SK-N-SH (cell line): ENCODE measurements around the gene COMMD3.

Experiments used
- GATA2 ChIP-seq: sonication (generic); formaldehyde crosslinking; IDR thresholded peaks from 2 replicates; pipeline ENCODE4 v1.5.0; 2020; ENCODE audit warnings: mild to moderate bottlenecking, missing genetic modification reagents
- POLR2AphosphoS5 ChIP-seq: IDR thresholded peaks from 2 replicates; pipeline ENCODE4 v1.6.1; 2012; ENCODE audit warnings: low read depth, low read length
- SIN3A ChIP-seq: IDR thresholded peaks from 2 replicates; pipeline ENCODE4 v1.6.1; 2012; ENCODE audit warnings: low read depth, mild to moderate bottlenecking, low read length, moderate library complexity, borderline replicate concordance
- TF ChIP-seq, protein P1 (sequence below): IDR thresholded peaks from 2 replicates; pipeline ENCODE4 v1.4.0; 2012; ENCODE audit warnings: low read depth
- TF ChIP-seq, protein P2 (sequence below): fragments of 200-600 bp; sonication (generic); IDR thresholded peaks from 2 replicates; pipeline ENCODE4 v1.6.1; 2017; ENCODE audit warnings: antibody characterized with exemption, mild to moderate bottlenecking, moderate library complexity

DNA sequence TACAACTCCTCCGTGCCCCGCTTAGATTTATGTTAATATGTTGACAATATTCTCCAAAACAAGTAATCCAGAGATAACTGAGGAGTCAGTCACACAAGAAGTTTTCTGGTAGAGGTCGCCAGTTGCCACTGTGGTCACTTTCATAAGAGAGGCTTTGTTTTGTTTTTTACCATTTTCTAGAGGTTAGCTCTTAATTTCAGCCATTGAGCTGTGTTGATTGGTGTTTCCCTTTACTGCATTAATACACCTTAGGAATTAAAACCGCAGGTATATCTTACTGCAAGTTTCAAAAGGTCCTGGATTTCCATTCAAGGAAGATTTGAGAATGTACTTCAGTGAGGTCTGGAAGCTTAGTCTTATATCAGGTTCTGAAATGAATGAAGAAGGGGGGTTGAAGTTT lies 8.2 kb downstream of the COMMD3 start:
- TF ChIP-seq, protein P1, sequence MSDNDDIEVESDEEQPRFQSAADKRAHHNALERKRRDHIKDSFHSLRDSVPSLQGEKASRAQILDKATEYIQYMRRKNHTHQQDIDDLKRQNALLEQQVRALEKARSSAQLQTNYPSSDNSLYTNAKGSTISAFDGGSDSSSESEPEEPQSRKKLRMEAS = no peak
- TF ChIP-seq, protein P2, sequence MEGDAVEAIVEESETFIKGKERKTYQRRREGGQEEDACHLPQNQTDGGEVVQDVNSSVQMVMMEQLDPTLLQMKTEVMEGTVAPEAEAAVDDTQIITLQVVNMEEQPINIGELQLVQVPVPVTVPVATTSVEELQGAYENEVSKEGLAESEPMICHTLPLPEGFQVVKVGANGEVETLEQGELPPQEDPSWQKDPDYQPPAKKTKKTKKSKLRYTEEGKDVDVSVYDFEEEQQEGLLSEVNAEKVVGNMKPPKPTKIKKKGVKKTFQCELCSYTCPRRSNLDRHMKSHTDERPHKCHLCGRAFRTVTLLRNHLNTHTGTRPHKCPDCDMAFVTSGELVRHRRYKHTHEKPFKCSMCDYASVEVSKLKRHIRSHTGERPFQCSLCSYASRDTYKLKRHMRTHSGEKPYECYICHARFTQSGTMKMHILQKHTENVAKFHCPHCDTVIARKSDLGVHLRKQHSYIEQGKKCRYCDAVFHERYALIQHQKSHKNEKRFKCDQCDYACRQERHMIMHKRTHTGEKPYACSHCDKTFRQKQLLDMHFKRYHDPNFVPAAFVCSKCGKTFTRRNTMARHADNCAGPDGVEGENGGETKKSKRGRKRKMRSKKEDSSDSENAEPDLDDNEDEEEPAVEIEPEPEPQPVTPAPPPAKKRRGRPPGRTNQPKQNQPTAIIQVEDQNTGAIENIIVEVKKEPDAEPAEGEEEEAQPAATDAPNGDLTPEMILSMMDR = no peak
- TF ChIP-seq SIN3A (no peak), POLR2AphosphoS5 (no peak), GATA2 (CRISPR knock-in tag) (no peak)
